CD14-positive monocyte (primary cell): ENCODE data around the gene EXD2. TPM values are rescaled to one million over a fixed set of nuclear protein-coding genes. Genes with fewer than 3 reads are reported as not detected.
A peak's percentile ranks its signal among the peaks of the same experiment; 100 is the strongest.

Experiments used
- DNase-seq, 3 donors: peaks; one replicate each; pipeline ENCODE4 v3.0.0-alpha.2; 2011 to 2022
- H2AFZ ChIP-seq: 2 replicates; pipeline ENCODE4 v1.6.0; 2012; ENCODE audit warnings: mild to moderate bottlenecking, low read depth, low read length, inconsistent platforms; ENCODE audit not compliant: insufficient read depth, poor library complexity, severe bottlenecking
- H3K27ac ChIP-seq, 2 donors: 1 replicate in 1 of 2; 2 replicates in 1 of 2; pipeline ENCODE4 v1.5.1; 2012 to 2013; ENCODE audit warnings: low read length in 2 of 2, control low read depth in 1 of 2, inconsistent platforms in 1 of 2, low read depth in 1 of 2, mild to moderate bottlenecking in 1 of 2
- H3K27me3 ChIP-seq, 2 donors: one replicate each; pipeline versions ENCODE4 v1.6.0 to v1.6.1; 2011 to 2013; ENCODE audit warnings: low read length in 2 of 2; ENCODE audit not compliant: control insufficient read depth in 2 of 2, insufficient read depth in 2 of 2
- H3K36me3 ChIP-seq, 2 donors: replicated peaks in 1 of 2; 1 replicate in 1 of 2; 2 replicates in 1 of 2; pipeline versions ENCODE4 v1.5.1 to v1.6.1; 2012 to 2013; ENCODE audit warnings: low read length in 2 of 2, control low read depth in 1 of 2, inconsistent platforms in 1 of 2, mild to moderate bottlenecking in 1 of 2; ENCODE audit not compliant: insufficient read depth in 2 of 2, control insufficient read depth in 1 of 2
- H3K4me1 ChIP-seq, 2 donors: 1 replicate in 1 of 2; 2 replicates in 1 of 2; pipeline versions ENCODE4 v1.5.1 to v1.6.1; 2012 to 2013; ENCODE audit warnings: low read length in 2 of 2, control low read depth in 1 of 2, inconsistent platforms in 1 of 2, mild to moderate bottlenecking in 1 of 2, moderate library complexity in 1 of 2; ENCODE audit not compliant: insufficient read depth in 2 of 2, control insufficient read depth in 1 of 2
- H3K4me2 ChIP-seq: replicated peaks from 2 replicates; pipeline ENCODE3; 2012; ENCODE audit warnings: low read length, moderate library complexity, mild to moderate bottlenecking; ENCODE audit not compliant: poor library complexity, severe bottlenecking; ENCODE audit errors: extremely low read depth
- H3K4me3 ChIP-seq, 3 experiments: fragments of 200-600 bp in 1 of 3; sonication (generic) in 1 of 3; replicated peaks in 1 of 3; 1 replicate in 2 of 3; 2 replicates in 1 of 3; pipeline ENCODE4 v1.5.1; 2011 to 2013; ENCODE audit warnings: low read length in 3 of 3, mild to moderate bottlenecking in 3 of 3, control low read depth in 2 of 3, low read depth in 2 of 3, inconsistent platforms in 1 of 3, moderate library complexity in 1 of 3
- H3K79me2 ChIP-seq: 2 replicates; pipeline ENCODE4 v1.6.0; 2012; ENCODE audit warnings: mild to moderate bottlenecking, control low read depth, inconsistent platforms, low read length, moderate library complexity; ENCODE audit not compliant: insufficient read depth
- H3K9ac ChIP-seq: 2 replicates; pipeline ENCODE4 v1.6.0; 2017; ENCODE audit warnings: low read length, mild to moderate bottlenecking; ENCODE audit not compliant: insufficient read depth, poor library complexity, severe bottlenecking
- H3K9me3 ChIP-seq, 2 donors: replicated peaks in 1 of 2; 1 replicate in 1 of 2; 2 replicates in 1 of 2; pipeline versions ENCODE4 v1.5.1 to v1.6.1; 2012 to 2013; ENCODE audit warnings: low read length in 2 of 2, control low read depth in 1 of 2; ENCODE audit not compliant: control insufficient read depth in 1 of 2, insufficient read depth in 1 of 2
- H4K20me1 ChIP-seq: 2 replicates; pipeline ENCODE4 v1.6.0; 2012; ENCODE audit warnings: mild to moderate bottlenecking, low read length, control low read depth, moderate library complexity; ENCODE audit not compliant: insufficient read depth
- H3K27ac Mint-ChIP-seq, 7 donors: one replicate each; pipeline ENCODE4 v1.8.0; 2020; ENCODE audit warnings: mild to moderate bottlenecking in 7 of 7, mixed read lengths in 7 of 7, moderate library complexity in 6 of 7, inconsistent platforms in 2 of 7
- H3K27me3 Mint-ChIP-seq, 3 donors: one replicate each; pipeline ENCODE4 v1.8.0; 2021 to 2022; ENCODE audit warnings: low read depth in 3 of 3, mild to moderate bottlenecking in 3 of 3, mixed read lengths in 3 of 3, moderate library complexity in 3 of 3, inconsistent platforms in 1 of 3
- H3K36me3 Mint-ChIP-seq, 2 donors: one replicate each; pipeline ENCODE4 v1.8.0; 2020; ENCODE audit warnings: mixed read lengths in 2 of 2, inconsistent platforms in 1 of 2, mild to moderate bottlenecking in 1 of 2
- H3K4me1 Mint-ChIP-seq: one replicate; pipeline ENCODE4 v1.8.0; 2020; ENCODE audit warnings: mild to moderate bottlenecking, mixed read lengths
- H3K4me3 Mint-ChIP-seq, 2 donors: one replicate each; pipeline ENCODE4 v1.8.0; 2020; ENCODE audit warnings: mild to moderate bottlenecking in 2 of 2, mixed read lengths in 2 of 2, moderate library complexity in 1 of 2
- H3K9me3 Mint-ChIP-seq, 7 donors: one replicate each; pipeline ENCODE4 v1.8.0; 2020 to 2022; ENCODE audit warnings: mixed read lengths in 7 of 7, mild to moderate bottlenecking in 6 of 7, moderate library complexity in 6 of 7, inconsistent platforms in 2 of 7
- WGBS: methylation state at CpG from one replicate; pipeline ENCODE4 v1.1.5; 2013; ENCODE audit warnings: missing lambda C conversion rate; ENCODE audit not compliant: insufficient coverage; 5-methylcytosine and 5-hydroxymethylcytosine counted together
- intact Hi-C, 2 donors: fragments of 100-400 bp; cut with micrococcal nuclease; formaldehyde crosslinking; loops; one replicate each; pipeline versions ENCODE4 v1.15.0 to v1.15.1; 2023
- polyA plus RNA-seq, 3 donors: library from polyadenylated mRNA; depleted of rRNA in 1 of 3; unstranded in 2 of 3; stranded (reverse) in 1 of 3; fragments of 300-500 nt in 2 of 3; fragments of >200 nt in 1 of 3; fragmentation: Illumina TruSeq in 2 of 3; gene quantifications; 1 replicate in 2 of 3; 2 replicates in 1 of 3; pipeline ENCODE4 v1.2.3, GENCODE V29; 2012 to 2021
- TF ChIP-seq, protein P1 (sequence below): fragments of 200-600 bp; IDR thresholded peaks from one replicate; pipeline ENCODE4 v1.8.0; 2022; ENCODE audit warnings: antibody characterized with exemption, mild to moderate bottlenecking

Gene EXD2
- polyA plus RNA-seq, 3 donors: 2.3 to 4.0 (median 3.1) TPM

DNA sequence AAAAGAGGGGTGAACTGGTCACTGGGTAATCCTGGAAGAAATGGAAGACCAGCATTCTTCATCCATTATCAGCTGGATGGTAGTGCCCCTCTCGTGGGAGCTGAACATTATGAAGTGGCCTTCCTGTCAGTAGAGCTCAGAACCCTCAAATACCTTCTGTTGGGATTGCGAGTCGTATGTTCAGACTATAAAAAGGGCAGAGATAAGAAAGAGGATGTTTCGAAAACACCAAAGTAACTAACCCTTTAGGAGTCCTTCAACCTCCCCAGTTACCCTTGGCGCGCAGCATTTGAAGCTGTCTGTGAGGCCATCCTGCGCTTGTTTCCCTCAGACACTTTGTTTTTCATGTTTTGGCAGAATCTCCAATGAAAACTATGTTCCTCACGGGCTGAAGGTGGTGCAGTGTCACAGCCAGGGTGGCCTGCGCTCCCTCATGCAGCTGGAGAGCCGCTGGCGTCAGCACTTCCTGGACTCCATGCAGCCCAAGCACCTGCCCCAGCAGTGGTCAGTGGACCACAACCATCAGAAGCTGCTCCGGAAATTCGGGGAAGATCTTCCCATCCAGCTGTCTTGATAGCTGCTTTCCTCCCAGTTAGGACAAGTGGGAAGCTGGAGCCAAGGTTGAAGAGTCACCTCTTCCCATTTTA lies 49.4 kb downstream of the EXD2 start:
- DNase-seq: no peak
- intact Hi-C loops: loop anchor here in 1 of 2 donors (10.0 kb wide), 1 partner anchor 334 kb away; the partner anchor contains the start of gene CCDC177
- Histone ChIP-seq H3K9me3 (no peaks in the 10 kb centered on the region), H3K4me1 (no peaks in the 10 kb centered on the region), H3K27ac (no peak overlapping the region), H3K36me3 (peaks cover 22 to 47% of the 10 kb centered on the region in 2 donors), H3K27me3 (no peaks in the 10 kb centered on the region), H3K4me2 (no peak overlapping the region), H3K9ac (no peak overlapping the region), H3K79me2 (no peaks in the 10 kb centered on the region), H4K20me1 (no peaks in the 10 kb centered on the region), H3K4me3 (no peak overlapping the region), H2AFZ (no peak overlapping the region)
- Mint-ChIP-seq H3K27me3 (peaks cover 0 to 1% (median 0%) of the 10 kb centered on the region in 3 donors), H3K9me3 (no peaks in the 10 kb centered on the region), H3K4me3 (no peak overlapping the region), H3K4me1 (no peaks in the 10 kb centered on the region), H3K27ac (no peak overlapping the region), H3K36me3 (peaks cover 27 to 45% of the 10 kb centered on the region in 2 donors)
- TF ChIP-seq, protein P1, sequence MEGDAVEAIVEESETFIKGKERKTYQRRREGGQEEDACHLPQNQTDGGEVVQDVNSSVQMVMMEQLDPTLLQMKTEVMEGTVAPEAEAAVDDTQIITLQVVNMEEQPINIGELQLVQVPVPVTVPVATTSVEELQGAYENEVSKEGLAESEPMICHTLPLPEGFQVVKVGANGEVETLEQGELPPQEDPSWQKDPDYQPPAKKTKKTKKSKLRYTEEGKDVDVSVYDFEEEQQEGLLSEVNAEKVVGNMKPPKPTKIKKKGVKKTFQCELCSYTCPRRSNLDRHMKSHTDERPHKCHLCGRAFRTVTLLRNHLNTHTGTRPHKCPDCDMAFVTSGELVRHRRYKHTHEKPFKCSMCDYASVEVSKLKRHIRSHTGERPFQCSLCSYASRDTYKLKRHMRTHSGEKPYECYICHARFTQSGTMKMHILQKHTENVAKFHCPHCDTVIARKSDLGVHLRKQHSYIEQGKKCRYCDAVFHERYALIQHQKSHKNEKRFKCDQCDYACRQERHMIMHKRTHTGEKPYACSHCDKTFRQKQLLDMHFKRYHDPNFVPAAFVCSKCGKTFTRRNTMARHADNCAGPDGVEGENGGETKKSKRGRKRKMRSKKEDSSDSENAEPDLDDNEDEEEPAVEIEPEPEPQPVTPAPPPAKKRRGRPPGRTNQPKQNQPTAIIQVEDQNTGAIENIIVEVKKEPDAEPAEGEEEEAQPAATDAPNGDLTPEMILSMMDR: no peak
- WGBS: 94% methylated on average over 7 of the region's 13 CpGs

DNA sequence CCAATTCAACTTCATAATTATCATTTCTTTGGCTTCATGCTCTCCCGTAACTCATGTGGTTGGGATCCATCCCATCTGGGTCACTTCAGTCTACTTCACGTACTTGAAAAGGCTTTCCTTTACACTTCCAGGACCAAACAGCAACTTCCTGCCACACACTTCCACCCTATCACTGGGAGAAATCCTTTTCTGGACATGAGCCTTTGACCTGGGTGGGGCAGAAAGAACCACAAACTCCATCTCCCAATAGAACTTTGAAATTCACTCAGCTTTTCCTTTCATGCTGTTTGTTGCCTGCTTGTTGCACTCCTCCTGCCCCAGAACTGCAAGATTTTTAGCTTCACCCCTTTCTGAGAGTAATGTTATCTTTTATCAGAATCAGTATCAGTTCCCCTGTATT lies 50.3 kb downstream of the EXD2 start:
- no peaks in the 10 kb centered on the region for H3K27me3 ChIP-seq
- peaks cover 14 to 38% of the 10 kb centered on the region in 2 donors for H3K36me3 ChIP-seq
- Mint-ChIP-seq H3K36me3 (peaks cover 20 to 37% of the 10 kb centered on the region in 2 donors), H3K9me3 (no peaks in the 10 kb centered on the region), H3K27ac (peak overlapping the region in 1 of 7 donors; percentile 6), H3K4me1 (no peaks in the 10 kb centered on the region), H3K4me3 (no peak overlapping the region), H3K27me3 (peaks cover 0 to 1% (median 1%) of the 10 kb centered on the region in 3 donors)
- H4K20me1 ChIP-seq: no peaks in the 10 kb centered on the region
- no peak overlapping the region for H2AFZ ChIP-seq
- H3K9me3 ChIP-seq: no peaks in the 10 kb centered on the region
- H3K79me2 ChIP-seq: no peaks in the 10 kb centered on the region
- no peaks in the 10 kb centered on the region for H3K4me1 ChIP-seq
- TF ChIP-seq, protein P1: no peak
- no peak for DNase-seq
- no peak overlapping the region for H3K9ac ChIP-seq
- intact Hi-C loops: loop anchor here in 1 of 2 donors (10.0 kb wide), 1 partner anchor 333 kb away; the partner anchor contains the start of gene CCDC177
- H3K27ac ChIP-seq: no peak overlapping the region
- no peak overlapping the region for H3K4me3 ChIP-seq
- H3K4me2 ChIP-seq: no peak overlapping the region
- WGBS: 100% methylated on average over 2 of the region's 2 CpGs
